GM18517 (cell line): ENCODE data around the gene LINGO1.

ENCODE experiments used
- ATAC-seq: cut with Tn5 transposase; IDR thresholded peaks from one replicate; pipeline ENCODE4 v1.9.1; 2021; ENCODE audit warnings: mild to moderate bottlenecking, moderate library complexity; ENCODE audit not compliant: unreplicated experiment

Gene LINGO1

GRCh38 chr15:77633134-77633912 lies 611 bp upstream of the LINGO1 start:
- peak; percentile 59 for ATAC-seq

GRCh38 chr15:77631745-77632533 lies 773 bp downstream of the LINGO1 start:
- no peak for ATAC-seq

- ATAC-seq: no peak
Observed at GRCh38 chr15:77630956-77631744, 1.6 kb downstream of the LINGO1 start.

GRCh38 chr15:77630056-77630455 lies 2.7 kb downstream of the LINGO1 start:
- ATAC-seq: no peak

GRCh38 chr15:77629070-77630030 lies 3.4 kb downstream of the LINGO1 start:
- ATAC-seq: no peak

GRCh38 chr15:77628010-77628409 lies 4.7 kb downstream of the LINGO1 start:
- ATAC-seq: no peak

- no peak for ATAC-seq
Observed at GRCh38 chr15:77627581-77627980, 5.1 kb downstream of the LINGO1 start.

- ATAC-seq: no peak
Observed at GRCh38 chr15:77627067-77627466, 5.6 kb downstream of the LINGO1 start.

- no peak for ATAC-seq
Observed at GRCh38 chr15:77626002-77626401, 6.7 kb downstream of the LINGO1 start.

GRCh38 chr15:77625376-77625775 lies 7.3 kb downstream of the LINGO1 start:
- ATAC-seq: no peak

GRCh38 chr15:77624868-77625267 lies 7.8 kb downstream of the LINGO1 start:
- no peak for ATAC-seq

- no peak for ATAC-seq
Observed at GRCh38 chr15:77623755-77624524, 8.8 kb downstream of the LINGO1 start.

GRCh38 chr15:77622934-77623754 lies 9.6 kb downstream of the LINGO1 start:
- ATAC-seq: no peak

- no peak for ATAC-seq
Observed at GRCh38 chr15:77622209-77622933, 10.3 kb downstream of the LINGO1 start.

GRCh38 chr15:77621847-77622208 lies 10.9 kb downstream of the LINGO1 start:
- ATAC-seq: no peak

GRCh38 chr15:77620960-77621647 lies 11.6 kb downstream of the LINGO1 start:
- ATAC-seq: no peak

GRCh38 chr15:77620297-77620696 lies 12.4 kb downstream of the LINGO1 start:
- ATAC-seq: no peak
